ENCODE measurements around the gene NEDD4L.
"Not testable (repeated sequence)": the region's sequence is repeated elsewhere in the genome, so short reads cannot be mapped to it uniquely, and the experiment has no call there.

NEDD4L gene

GRCh38 chr18:58043491-58044369 is at the start of gene NEDD4L:
TSS of gene NEDD4L (plus strand) at chr18:58044226. CDS start at chr18:58044661, 435 bp downstream.
- DNase-seq: peak; percentile 84

DNA sequence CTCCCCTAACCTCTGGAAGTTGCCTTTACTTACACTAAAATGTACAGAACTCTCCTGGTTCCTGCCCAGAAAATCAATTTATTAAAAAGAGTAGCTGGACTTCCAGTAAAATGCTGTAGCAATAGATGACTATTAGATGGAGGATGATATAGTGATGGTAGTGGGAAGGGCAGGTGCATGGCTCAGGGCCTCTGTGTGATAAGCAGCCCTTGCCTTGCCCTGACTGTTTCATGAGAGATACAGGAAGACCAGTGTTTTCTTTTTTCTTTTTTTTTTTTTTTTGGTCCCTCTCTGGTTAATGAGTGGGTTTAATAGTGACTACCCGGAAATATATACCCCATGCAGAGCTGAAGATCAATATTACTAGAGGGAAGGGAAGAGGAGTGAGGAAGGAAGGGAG is 48.7 kb upstream of the NEDD4L start:
- no peak for DNase-seq

DNA sequence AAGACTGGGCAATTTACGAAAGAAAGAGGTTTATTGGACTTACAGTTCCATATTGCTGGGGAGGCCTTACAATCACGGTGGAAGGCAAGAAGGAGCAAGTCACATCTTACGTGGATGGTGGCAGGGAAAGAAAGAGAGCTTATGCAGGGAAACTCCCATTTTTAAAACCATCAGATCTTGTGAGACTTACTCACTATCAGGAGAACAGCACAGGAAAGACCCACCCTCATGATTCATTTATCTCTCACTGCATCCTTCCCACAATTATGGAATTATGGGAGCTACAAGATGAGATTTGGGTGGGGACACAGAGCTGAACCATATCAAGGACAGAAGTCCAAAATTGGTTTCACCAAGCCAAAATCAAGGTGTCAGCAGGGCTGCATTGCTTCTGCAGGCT is 47.1 kb upstream of the NEDD4L start:
- not testable (repeated sequence) for DNase-seq

- DNase-seq: no peak
These were observed 46.2 kb upstream of the NEDD4L start for GRCh38 chr18:57997820-57998219.

- DNase-seq: peak; percentile 35
These were observed 45.6 kb upstream of the NEDD4L start for GRCh38 chr18:57998461-57998860.

- peak; percentile 84 for DNase-seq
These were observed 39.7 kb upstream of the NEDD4L start for GRCh38 chr18:58004317-58004716.

DNA sequence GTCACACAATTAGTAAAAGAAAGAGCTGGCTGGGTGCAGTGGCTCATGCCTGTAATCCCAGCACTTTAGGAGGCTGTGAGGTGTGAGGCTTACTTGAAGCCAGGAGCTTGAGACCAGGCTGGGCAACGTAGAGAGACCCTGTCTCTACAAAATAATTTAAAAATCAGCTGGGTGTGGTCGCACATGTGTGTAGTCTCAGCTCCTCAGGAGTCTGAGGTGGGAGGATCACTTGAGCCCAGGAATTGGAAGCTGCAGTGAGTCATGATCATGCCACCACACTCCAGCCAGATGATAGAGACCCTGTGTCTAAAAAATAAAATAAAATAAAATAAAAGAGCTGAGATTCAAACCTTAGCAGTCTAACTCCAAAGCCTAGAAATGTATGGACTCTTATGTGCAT is 39.0 kb upstream of the NEDD4L start:
- peak; percentile 62 for DNase-seq

DNA sequence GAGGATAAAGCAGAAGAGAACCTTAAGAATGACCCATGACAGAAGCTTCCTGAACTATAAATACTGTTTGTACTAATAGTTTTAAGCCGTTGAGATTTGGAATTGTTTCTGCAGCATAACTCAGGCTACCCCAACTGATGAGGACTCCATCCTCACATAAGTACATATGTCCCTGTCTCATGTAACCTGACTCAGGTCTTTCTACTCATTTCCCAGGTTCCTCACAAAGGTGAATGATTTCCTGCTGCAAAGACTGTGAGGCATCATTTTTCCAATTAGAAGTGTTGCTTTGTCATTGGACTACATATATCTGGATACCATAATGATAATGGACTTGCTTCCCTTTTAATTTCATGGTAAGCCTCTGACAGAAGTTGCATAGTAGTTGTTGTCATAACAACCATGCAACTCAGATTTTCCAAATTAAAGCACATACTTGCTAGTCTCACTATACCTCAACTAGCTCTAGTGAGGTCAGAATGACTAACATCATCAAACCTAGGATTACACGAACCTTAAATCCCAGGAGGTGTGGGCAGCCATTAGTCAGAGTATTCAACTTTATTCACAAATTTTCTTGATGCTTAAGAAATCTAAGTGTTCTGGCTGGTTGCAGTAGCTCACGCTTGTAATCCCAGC is 38.0 kb upstream of the NEDD4L start:
- peak; percentile 31 for DNase-seq

- no peak for DNase-seq
These were observed 34.9 kb upstream of the NEDD4L start for GRCh38 chr18:58009166-58009565.

DNA sequence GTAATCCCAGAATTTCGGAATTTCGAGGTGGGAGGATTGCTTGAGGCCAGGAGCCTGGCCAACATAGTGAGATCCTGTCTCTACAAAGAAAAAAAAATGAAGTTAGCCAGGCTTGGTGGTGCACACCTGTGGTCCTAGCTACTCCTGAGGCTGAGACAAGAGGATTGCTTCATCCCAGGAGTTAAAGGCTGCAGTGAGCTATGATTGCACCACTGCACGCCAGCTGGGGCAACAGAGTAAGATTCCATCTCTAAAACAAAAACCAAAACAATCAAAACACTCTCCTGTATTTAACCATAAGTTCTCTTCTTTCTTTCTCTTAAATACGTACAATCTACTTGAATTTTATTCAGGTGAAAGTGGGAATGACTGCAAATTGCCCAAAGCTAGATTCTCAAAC is 33.8 kb upstream of the NEDD4L start:
- no peak for DNase-seq

GRCh38 chr18:58012356-58012755 is 31.7 kb upstream of the NEDD4L start:
- DNase-seq: no peak

GRCh38 chr18:58013241-58014211 is 30.5 kb upstream of the NEDD4L start:
- DNase-seq: peak; percentile 23

DNA sequence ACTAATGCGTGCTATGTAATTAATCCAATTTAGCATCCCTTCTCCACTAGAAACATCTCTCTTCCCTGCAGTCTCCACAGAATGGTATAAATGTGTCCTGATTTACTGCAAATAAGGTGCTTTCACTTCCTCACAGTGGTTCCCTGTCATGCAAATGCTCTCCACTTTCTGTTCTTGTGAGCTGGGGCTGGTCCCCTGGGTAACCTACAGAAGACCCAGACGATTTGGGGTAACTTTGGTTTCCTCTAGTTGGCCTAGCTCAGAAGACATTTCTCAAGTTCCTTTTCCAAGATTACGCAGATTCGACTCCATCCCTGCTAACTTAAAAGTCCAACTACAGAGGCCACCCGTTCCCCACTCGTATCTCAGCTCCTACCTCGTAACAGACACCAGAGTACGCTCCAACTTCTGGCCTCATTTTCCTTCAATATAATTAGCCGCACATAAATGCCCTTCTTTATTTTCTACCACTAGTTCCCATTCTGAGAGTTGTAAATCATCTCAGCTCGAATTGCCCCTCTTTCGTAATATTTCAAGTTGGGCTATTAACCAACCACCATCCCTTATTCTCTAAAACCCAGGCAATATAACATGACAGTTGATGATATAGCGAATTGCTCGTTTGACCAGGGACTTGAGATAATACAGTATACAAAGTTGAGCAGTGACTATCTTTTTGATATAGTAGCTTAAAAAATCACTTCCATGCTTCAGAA is 28.8 kb upstream of the NEDD4L start:
- DNase-seq: no peak

DNA sequence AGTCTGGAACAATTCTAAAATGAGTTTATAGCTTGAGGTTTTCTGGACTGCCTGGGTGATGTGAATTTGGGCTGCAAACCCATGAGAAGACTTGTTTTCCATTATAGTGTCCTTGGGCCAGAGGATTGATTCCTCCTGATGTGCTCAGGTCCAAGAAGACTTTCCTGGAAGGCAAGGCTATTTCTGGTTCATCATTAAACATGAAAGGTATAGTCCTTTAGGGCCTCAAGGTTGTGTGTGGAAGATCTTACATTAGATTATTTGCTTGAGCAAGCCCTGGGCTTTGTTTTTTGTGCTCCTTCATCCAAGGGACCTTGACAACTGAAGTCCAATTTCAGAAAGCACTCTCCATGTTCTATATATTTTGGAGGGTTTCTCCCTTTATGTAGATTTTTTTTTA is 26.8 kb upstream of the NEDD4L start:
- no peak for DNase-seq

GRCh38 chr18:58020567-58021107 is 23.4 kb upstream of the NEDD4L start:
- DNase-seq: no peak

DNA sequence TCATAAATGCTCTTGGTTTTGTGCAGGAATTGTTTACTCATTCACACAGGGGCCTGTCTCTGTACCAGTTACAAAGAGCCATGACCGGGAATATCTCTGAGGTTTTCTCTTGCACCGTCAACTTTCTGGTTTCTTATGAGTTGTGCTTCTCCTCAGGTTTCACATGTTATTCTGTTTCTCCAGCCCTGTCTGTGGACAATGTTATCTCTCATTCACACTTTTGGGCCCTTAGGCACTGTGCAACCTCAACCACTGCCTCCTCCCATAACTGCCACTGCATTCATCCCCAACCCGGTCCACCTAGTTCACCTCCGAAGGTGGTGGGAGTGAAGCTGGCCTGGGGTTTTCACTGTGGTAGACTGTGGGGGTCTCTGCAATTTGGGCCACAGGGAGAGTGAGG is 22.5 kb upstream of the NEDD4L start:
- no peak for DNase-seq

- DNase-seq: no peak
These were observed 20.9 kb upstream of the NEDD4L start for GRCh38 chr18:58023108-58023507.

DNA sequence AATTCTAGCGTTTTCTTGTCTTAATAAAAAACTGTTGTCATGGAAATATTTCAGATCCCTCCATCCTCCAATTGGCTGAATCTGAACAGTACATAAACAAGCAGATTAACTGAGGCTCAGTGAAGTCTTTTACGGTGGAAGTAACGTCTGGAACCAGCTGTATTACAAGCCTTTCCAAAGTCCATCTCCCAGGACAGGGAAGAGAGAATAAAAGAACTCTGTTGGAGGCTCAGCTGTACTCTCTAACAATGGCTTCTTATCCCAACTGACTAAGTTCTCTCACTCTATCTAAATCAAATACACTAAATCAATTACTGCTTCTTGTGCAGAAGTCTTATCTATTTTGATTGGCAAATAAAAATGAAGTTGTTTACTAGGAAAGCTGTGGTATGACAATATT is 19.9 kb upstream of the NEDD4L start:
- no peak for DNase-seq

GRCh38 chr18:58025205-58025604 is 18.8 kb upstream of the NEDD4L start:
- DNase-seq: no peak

DNA sequence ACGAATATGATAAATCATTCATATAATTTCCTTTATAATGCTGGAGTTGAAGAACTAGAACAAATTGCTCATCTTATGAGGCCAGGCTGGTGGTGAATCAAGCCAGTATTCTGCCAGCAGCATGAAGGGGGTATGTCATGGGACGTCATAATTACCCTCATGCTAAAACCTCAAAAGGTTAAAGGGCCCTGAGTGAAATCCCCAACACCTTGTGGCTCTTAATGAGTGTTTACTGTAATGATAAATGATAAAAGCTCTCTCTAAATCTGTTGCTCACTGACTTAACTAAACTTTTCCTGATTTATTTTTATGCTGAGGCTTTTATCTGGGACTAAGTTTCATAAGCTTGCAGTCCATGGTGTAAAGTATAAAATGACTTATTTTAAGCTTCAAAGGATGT is 18.3 kb upstream of the NEDD4L start:
- DNase-seq: peak; percentile 36

DNA sequence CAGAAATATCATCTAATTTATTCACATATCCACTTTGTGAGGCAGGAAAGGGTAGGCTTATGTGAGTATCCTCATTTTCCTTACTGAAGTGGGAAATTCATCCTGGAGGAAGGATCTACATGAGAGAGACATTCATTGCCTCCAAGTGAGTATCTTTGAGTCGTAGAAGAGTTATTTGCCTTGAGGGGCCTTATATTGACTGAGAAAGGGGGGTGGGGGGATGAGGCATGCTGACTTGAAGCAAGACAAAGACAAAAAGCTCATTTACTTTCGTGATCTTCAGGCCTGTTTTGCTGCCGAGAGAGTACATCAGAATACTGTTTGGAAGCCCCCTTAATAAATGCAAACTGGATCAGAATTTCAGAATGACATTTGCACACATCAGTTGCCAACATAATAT is 17.6 kb upstream of the NEDD4L start:
- DNase-seq: peak; percentile 22

- DNase-seq: no peak
These were observed 17.2 kb upstream of the NEDD4L start for GRCh38 chr18:58026857-58027256.
